GM12892 (cell line): ENCODE measurements around the gene TTYH3.

ENCODE experiments used
- DNase-seq: peaks from one replicate; pipeline ENCODE4 v3.0.0; 2011; ENCODE audit not compliant: insufficient read length
- FAIRE-seq: peaks from 2 replicates; lab custom pipeline; 2011; peaks lifted over from hg19 to GRCh38; lab: Jason Lieb, UNC
- POLR2A ChIP-seq: IDR thresholded peaks from 2 replicates; pipeline ENCODE4 v1.6.1; 2011; ENCODE audit warnings: low read depth, low read length, control low read depth
- POLR2AphosphoS5 ChIP-seq: IDR thresholded peaks from 2 replicates; pipeline ENCODE4 v1.6.1; 2011; ENCODE audit warnings: low read depth, low read length, control low read depth
- TAF1 ChIP-seq: IDR thresholded peaks from 2 replicates; pipeline ENCODE4 v1.6.1; 2011; ENCODE audit warnings: low read depth, mild to moderate bottlenecking, control low read depth, low read length, borderline replicate concordance

The TTYH3 gene

GRCh38 chr7:2640482-2640830 is 8.7 kb downstream of the TTYH3 start:
- no peak for TF ChIP-seq POLR2AphosphoS5
- TF ChIP-seq POLR2A, result no peak; the same call in 1 of the 2 replicates
- DNase-seq, result no peak
- FAIRE-seq, result no peak

GRCh38 chr7:2640846-2641316 is 9.1 kb downstream of the TTYH3 start:
- DNase-seq, result no peak
- FAIRE-seq, result peak; percentile 40
- TF ChIP-seq POLR2AphosphoS5 (no peak), POLR2A (no peak), TAF1 (no peak)

GRCh38 chr7:2641406-2642393 is 9.9 kb downstream of the TTYH3 start:
- TF ChIP-seq TAF1 (no peak), POLR2AphosphoS5 (no peak), POLR2A (no peak)
- DNase-seq (no peak), FAIRE-seq (peak; percentile 78)

DNA sequence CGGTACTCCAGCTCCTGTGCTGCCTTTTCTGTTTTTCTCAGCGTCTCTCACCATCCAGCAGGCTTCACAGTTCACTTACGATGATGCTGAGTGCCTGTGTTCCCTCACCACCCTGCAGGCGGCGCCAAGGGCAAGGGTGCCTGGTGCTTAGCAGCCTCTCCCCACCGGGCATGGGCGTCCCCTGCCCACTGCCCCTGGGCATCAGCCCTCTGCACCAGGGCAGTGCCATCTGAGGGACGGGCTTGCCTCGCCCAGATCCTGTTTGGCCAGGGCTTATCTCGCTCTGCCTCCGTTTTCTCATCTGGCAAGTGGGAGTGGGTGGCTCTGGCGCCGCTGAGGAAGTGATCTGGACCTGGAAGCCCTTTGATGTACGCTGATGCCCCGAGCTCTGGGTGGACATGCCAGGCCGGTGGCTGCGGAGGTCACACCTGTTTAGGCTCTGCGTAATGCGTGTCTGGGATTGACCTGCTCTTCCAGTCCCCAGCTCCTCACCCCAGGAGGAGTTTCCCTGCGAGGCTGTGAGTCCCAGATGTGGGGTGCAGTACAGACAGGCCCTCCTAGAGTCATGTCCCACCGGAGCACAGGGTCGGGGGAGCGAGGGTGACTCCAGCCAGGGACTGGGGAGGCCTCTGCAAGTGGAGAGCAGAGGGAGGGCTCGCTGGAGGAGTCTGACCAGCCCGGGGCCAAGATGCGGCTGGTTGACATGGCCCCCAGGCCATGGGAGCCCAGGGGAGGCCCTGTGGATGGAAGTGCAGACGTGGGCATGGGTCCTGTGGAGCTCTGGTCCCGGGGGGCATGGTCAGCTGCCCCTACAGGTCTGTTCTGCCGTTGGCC is 11.8 kb downstream of the TTYH3 start:
- TF ChIP-seq TAF1 (no peak), POLR2AphosphoS5 (no peak)
- FAIRE-seq, result no peak

DNA sequence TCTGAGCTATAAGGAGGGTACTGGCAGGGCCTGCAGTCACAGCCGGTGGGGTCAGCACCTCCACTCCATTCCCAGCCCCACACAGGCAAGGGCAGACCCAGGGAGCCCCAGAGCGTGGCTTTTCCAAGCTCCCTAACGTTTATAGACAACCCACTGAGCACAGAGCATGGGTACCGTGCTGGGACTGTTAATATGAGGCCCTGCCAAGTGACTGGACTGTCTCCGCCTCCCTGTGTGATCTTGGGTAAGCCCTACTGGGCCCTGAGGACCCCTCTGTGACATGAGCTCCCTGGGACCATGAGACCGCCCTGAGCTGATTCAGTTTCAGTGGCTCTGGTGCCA is 12.4 kb downstream of the TTYH3 start:
- FAIRE-seq (no peak), DNase-seq (no peak)
- TF ChIP-seq POLR2A, result no peak
- no peak for TF ChIP-seq POLR2AphosphoS5
- TF ChIP-seq TAF1, result no peak

More for the DNA sequence above, 11.8 kb downstream of the TTYH3 start:
- DNase-seq, result no peak

DNA sequence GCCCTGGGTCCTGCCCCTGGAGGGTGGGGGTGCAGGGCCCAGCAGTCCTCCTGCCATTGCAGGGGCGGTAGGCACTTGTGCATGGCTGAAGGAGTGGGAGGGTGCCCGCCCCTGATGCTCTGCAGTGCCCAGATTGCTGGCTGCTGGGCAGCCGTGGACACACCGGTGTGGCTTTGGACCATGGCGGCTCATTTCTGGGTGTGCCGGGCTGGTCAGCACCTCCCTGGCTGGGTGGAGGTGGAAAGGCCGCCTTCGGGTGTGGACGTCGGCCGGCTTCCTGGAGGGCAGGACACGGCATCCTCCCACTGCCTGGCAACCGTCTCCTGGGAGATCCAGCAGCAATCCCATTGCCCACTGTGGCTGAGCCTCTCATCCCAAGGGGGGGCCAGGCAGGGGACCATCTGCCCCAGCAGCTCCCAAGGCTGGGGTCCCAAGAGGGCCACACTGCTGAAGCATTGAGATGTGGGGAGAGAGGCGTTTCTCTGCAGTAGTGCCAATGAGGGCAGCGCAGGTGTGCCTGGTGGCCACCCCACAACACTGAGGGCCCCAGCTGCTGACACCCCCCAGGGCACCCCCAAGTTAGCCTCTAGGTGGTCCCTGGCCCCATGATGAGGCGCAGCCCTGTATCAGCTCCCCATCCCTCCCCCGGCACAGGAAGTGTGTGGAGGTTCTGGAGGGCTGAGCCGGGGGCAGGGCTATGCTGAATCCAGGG is 12.9 kb downstream of the TTYH3 start:
- DNase-seq, result no peak
- FAIRE-seq, result no peak
- TF ChIP-seq POLR2AphosphoS5, result no peak
- no peak for TF ChIP-seq POLR2A
- no peak for TF ChIP-seq TAF1

DNA sequence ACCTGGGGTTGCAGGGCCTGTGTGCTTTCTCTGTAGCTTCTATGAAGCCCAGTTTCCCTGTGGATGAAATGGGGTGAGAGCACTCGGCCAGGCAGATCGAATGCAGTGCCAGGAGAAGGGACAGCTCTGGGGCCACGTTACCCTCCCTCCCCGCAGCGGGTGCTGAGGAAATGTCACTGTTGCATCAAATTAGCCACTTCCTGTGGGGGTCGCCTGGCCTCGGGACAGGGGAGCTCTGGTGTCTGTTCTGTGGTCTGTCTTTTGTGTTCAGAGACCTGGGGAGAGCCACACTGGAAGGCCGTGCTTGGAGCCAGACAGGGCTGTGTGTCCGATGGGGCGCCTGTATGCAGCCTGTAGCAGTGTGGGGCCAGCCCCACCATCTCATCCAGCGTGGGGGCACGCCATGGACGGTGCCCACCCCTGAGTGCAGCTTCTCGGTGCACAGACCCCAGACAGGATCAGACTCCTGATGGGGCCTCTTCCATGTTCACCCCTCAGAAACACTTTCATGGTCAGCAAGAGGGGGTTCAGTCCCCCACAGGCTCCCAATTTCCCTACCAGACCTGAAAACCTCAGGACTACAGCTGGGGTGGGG is 13.6 kb downstream of the TTYH3 start:
- DNase-seq (peak; percentile 59), FAIRE-seq (peak; percentile 92)
- TF ChIP-seq POLR2AphosphoS5, result peak; percentile 53; the same call in 1 of the 2 replicates
- TF ChIP-seq POLR2A, result peak; percentile 65; the same call in 1 of the 2 replicates
- TF ChIP-seq TAF1, result peak; percentile 28; the same call in 1 of the 2 replicates

GRCh38 chr7:2646336-2646679 is 14.5 kb downstream of the TTYH3 start:
- no peak for TF ChIP-seq TAF1
- TF ChIP-seq POLR2A, result no peak
- no peak for TF ChIP-seq POLR2AphosphoS5
- DNase-seq (no peak), FAIRE-seq (no peak)

DNA sequence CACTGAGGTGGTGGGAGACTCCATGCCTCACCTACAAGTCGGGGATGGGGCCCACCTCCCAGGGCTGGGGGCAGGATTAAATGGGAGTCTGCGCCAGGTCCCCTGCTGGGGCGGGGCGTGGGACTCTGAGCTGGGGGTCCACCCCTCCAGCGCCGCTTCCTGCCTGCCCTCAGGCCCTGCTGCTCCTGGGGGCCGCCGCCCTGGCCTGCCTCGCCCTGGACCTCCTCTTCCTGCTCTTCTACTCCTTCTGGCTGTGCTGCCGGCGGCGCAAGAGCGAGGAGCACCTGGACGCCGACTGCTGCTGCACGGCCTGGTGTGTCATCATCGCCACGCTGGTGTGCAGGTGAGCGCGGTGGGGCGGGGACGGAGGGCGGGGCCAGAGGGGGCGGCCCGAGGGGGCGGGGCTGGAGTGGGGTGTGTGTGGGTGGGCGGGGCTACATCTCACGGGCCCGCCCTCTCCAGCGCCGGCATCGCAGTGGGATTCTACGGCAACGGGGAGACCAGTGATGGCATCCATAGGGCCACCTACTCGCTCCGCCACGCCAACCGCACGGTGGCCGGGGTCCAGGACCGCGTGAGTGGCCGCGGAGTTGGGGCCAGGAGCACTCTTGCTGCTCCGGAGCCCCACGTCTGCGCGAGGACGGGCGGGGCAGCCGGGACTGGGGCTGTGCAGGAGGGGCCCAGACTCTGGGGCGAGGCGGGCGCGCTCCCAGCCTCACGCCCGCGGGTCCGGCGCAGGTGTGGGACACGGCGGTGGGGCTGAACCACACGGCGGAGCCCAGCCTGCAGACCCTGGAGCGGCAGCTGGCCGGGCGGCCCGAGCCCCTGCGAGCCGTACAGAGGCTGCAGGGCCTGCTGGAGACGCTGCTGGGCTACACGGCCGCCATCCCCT is 15.1 kb downstream of the TTYH3 start:
- FAIRE-seq (no peak), DNase-seq (no peak)
- TF ChIP-seq POLR2AphosphoS5, result no peak
- TF ChIP-seq POLR2A, result no peak
- no peak for TF ChIP-seq TAF1

- no peak for FAIRE-seq
- TF ChIP-seq POLR2A (no peak), TAF1 (no peak), POLR2AphosphoS5 (no peak)
- DNase-seq, result no peak
Observed at GRCh38 chr7:2647594-2648172, 15.9 kb downstream of the TTYH3 start.
